ENCODE results near the gene CCL7.

GRCh38 chr17:34308371-34308770 is 38.4 kb downstream of the CCL7 start:
- TF ChIP-seq POLR2A (IDR thresholded peaks at IDR 0.05; ENCODE audit: low read depth, low read length) (no peak), CTCF (conservative IDR thresholded peaks at IDR 0.05; ENCODE audit: low read depth, low read length) (no peak), MAZ (IDR thresholded peaks at IDR 0.05; ENCODE audit: borderline replicate concordance, low read depth, low read length) (no peak), NFE2L2 (IDR thresholded peaks at IDR 0.05; ENCODE audit: low read depth, low read length) (no peak), RCOR1 (IDR thresholded peaks at IDR 0.05; ENCODE audit: insufficient replicate concordance, low read length) (no peak), ELK1 (IDR thresholded peaks at IDR 0.05; ENCODE audit: borderline replicate concordance, low read depth, low read length) (no peak), CHD1 (IDR thresholded peaks at IDR 0.05; ENCODE audit: low read depth, low read length) (no peak), RAD21 (IDR thresholded peaks at IDR 0.05; ENCODE audit: low read length) (no peak), CEBPB (IDR thresholded peaks at IDR 0.05; ENCODE audit: low read depth, low read length) (no peak), USF2 (IDR thresholded peaks at IDR 0.05; ENCODE audit: low read depth, low read length) (no peak)
